Endometrial microvascular endothelial cells (primary cell): ENCODE measurements around the gene BTN1A1. TPM values are rescaled to one million over a fixed set of nuclear protein-coding genes. Genes with fewer than 3 reads are reported as not detected.
"Not testable (repeated sequence)": the region's sequence is repeated elsewhere in the genome, so short reads cannot be mapped to it uniquely, and the experiment has no call there.

Experiments used
- in situ Hi-C: cut with HindIII; loops from 2 replicates; pipeline ENCODE4 v1.10.0; 2017; ENCODE audit warnings: low sequenced_read_pairs, low pct_unique_long_range_greater_than_20kb; ENCODE audit errors: inconsistent ontology term
- total RNA-seq: library from RNA; depleted of rRNA; stranded (reverse); fragments of >200 nt; gene quantifications from one replicate; pipeline ENCODE4 v1.2.3, GENCODE V29; 2015; ENCODE audit errors: inconsistent ontology term

The BTN1A1 gene
- total RNA-seq, 1 donor from 2014 or later, result not detected

- in situ Hi-C loops, result no loop called here
These were observed 30.1 kb downstream of the BTN1A1 start for GRCh38 chr6:26530203-26530602.

GRCh38 chr6:26531897-26532296, 31.8 kb downstream of the BTN1A1 start:
- in situ Hi-C loops, result no loop called here

- in situ Hi-C loops, result no loop called here
These were observed 32.8 kb downstream of the BTN1A1 start for GRCh38 chr6:26532699-26533531.

GRCh38 chr6:26533532-26533931, 33.4 kb downstream of the BTN1A1 start:
- in situ Hi-C loops, result no loop called here

- in situ Hi-C loops, result no loop called here
These were observed 34.8 kb downstream of the BTN1A1 start for GRCh38 chr6:26534681-26535465.

- in situ Hi-C loops, result no loop called here
These were observed 36.6 kb downstream of the BTN1A1 start for GRCh38 chr6:26536571-26537159.

- in situ Hi-C loops, result no loop called here
These were observed 37.2 kb downstream of the BTN1A1 start for GRCh38 chr6:26537160-26537845.

GRCh38 chr6:26537846-26538571, 37.9 kb downstream of the BTN1A1 start, which contains the start of gene HMGN4:
TSS of gene HMGN4 (plus strand) at chr6:26538366. CDS start at chr6:26545207, 6,841 bp downstream.
- in situ Hi-C loops, result no loop called here

GRCh38 chr6:26538572-26538902, 38.4 kb downstream of the BTN1A1 start:
- in situ Hi-C loops, result no loop called here

GRCh38 chr6:26539071-26539615, 39.0 kb downstream of the BTN1A1 start:
- in situ Hi-C loops, result no loop called here

- in situ Hi-C loops, result no loop called here
These were observed 41.5 kb downstream of the BTN1A1 start for GRCh38 chr6:26541579-26541978.

GRCh38 chr6:26543953-26544352, 43.9 kb downstream of the BTN1A1 start:
- in situ Hi-C loops, result no loop called here

GRCh38 chr6:26544473-26544872, 44.4 kb downstream of the BTN1A1 start:
- in situ Hi-C loops, result no loop called here

- in situ Hi-C loops, result no loop called here
These were observed 45.5 kb downstream of the BTN1A1 start for GRCh38 chr6:26545627-26546026.

- in situ Hi-C loops, result not testable (repeated sequence)
These were observed 47.3 kb downstream of the BTN1A1 start for GRCh38 chr6:26547363-26547762.

- in situ Hi-C loops, result no loop called here
These were observed 50.3 kb downstream of the BTN1A1 start for GRCh38 chr6:26550250-26550993.

- in situ Hi-C loops, result no loop called here
These were observed 52.1 kb downstream of the BTN1A1 start for GRCh38 chr6:26552205-26552604.
